Stomach (tissue), 4 donors: ENCODE data around the gene RPL12.

Experiments used
- CTCF ChIP-seq, 7 experiments: fragments of 450-650 bp in 4 of 7; fragments of 200-600 bp in 3 of 7; sonication (generic) in 3 of 7; IDR thresholded peaks; one replicate each; pipeline ENCODE4 v1.5.1; 2016 to 2019; ENCODE audit warnings: antibody characterized with exemption in 7 of 7, control low read depth in 2 of 7, mild to moderate bottlenecking in 1 of 7
- EP300 ChIP-seq: sonication (generic); formaldehyde crosslinking; IDR thresholded peaks from one replicate; pipeline ENCODE4 v1.6.1; 2017; ENCODE audit warnings: antibody characterized with exemption
- POLR2A ChIP-seq, 4 donors: fragments of 450-650 bp; IDR thresholded peaks; one replicate each; pipeline ENCODE4 v1.6.1; 2016; ENCODE audit warnings: antibody characterized with exemption in 4 of 4, control low read depth in 2 of 4, mild to moderate bottlenecking in 1 of 4, moderate library complexity in 1 of 4
- POLR2AphosphoS5 ChIP-seq, 3 donors: sonication (generic); formaldehyde crosslinking; IDR thresholded peaks; one replicate each; pipeline ENCODE4 v1.6.1; 2016; ENCODE audit warnings: antibody characterized with exemption in 3 of 3

GRCh38 chr9:127500399-127500798, 49.2 kb upstream of the RPL12 start:
- TF ChIP-seq CTCF (IDR thresholded peaks at IDR 0.05): no peak
- no peak for TF ChIP-seq EP300
- TF ChIP-seq POLR2AphosphoS5 (IDR thresholded peaks at IDR 0.05): no peak
- TF ChIP-seq POLR2A (IDR thresholded peaks at IDR 0.05): no peak
